Fibroblast of lung (primary cell): ENCODE results near the gene RPRD1A. TPM values are rescaled to one million over a fixed set of nuclear protein-coding genes. Genes with fewer than 3 reads are reported as not detected.

ENCODE experiments used
- DNase-seq, 2 donors: peaks; one replicate each; pipeline versions ENCODE4 v3.0.0 to v3.0.0-alpha.2; 2010; ENCODE audit warnings: low read depth in 2 of 2
- H2AFZ ChIP-seq: 2 replicates; pipeline ENCODE4 v1.5.1; 2012; ENCODE audit warnings: low read length, control low read depth, inconsistent platforms
- H3K27ac ChIP-seq: 2 replicates; pipeline ENCODE4 v1.5.1; 2011; ENCODE audit warnings: low read length, control low read depth; ENCODE audit not compliant: insufficient read depth
- H3K27me3 ChIP-seq: 2 replicates; pipeline ENCODE4 v1.5.1; 2011; ENCODE audit warnings: mild to moderate bottlenecking, low read length; ENCODE audit not compliant: control insufficient read depth, insufficient read depth
- H3K36me3 ChIP-seq: 2 replicates; pipeline ENCODE4 v1.5.1; 2011; ENCODE audit warnings: low read length; ENCODE audit not compliant: control insufficient read depth, insufficient read depth
- H3K4me1 ChIP-seq: 2 replicates; pipeline ENCODE4 v1.5.1; 2011; ENCODE audit warnings: low read length; ENCODE audit not compliant: control insufficient read depth, insufficient read depth; ENCODE audit errors: extremely low read depth
- H3K4me2 ChIP-seq: 2 replicates; pipeline ENCODE4 v1.5.1; 2011; ENCODE audit warnings: low read length, control low read depth; ENCODE audit not compliant: insufficient read depth; ENCODE audit errors: extremely low read depth
- H3K4me3 ChIP-seq, 4 experiments: fragments of 200-600 bp in 1 of 4; sonication (generic) in 1 of 4; replicated peaks in 1 of 4; 2 replicates each; pipeline ENCODE4 v1.5.1; 2011 to 2016; ENCODE audit warnings: low read length in 4 of 4, low read depth in 3 of 4, mild to moderate bottlenecking in 3 of 4, control low read depth in 2 of 4, inconsistent platforms in 1 of 4, mixed read lengths in 1 of 4; ENCODE audit not compliant: insufficient read depth in 1 of 4; ENCODE audit errors: control extremely low read depth in 1 of 4
- H3K79me2 ChIP-seq: 2 replicates; pipeline ENCODE4 v1.5.1; 2012; ENCODE audit warnings: mild to moderate bottlenecking, low read length, inconsistent platforms; ENCODE audit not compliant: control insufficient read depth, insufficient read depth
- H3K9ac ChIP-seq: 2 replicates; pipeline ENCODE4 v1.5.1; 2011; ENCODE audit warnings: mild to moderate bottlenecking, low read length, control low read depth; ENCODE audit not compliant: insufficient read depth
- H3K9me3 ChIP-seq: 2 replicates; pipeline ENCODE4 v1.5.1; 2012; ENCODE audit warnings: low read depth, low read length; ENCODE audit not compliant: control insufficient read depth, insufficient read depth
- H4K20me1 ChIP-seq: 2 replicates; pipeline ENCODE4 v1.5.1; 2011; ENCODE audit warnings: low read length; ENCODE audit not compliant: control insufficient read depth, insufficient read depth; ENCODE audit errors: extremely low read depth
- EZH2 ChIP-seq: IDR thresholded peaks from 2 replicates; pipeline ENCODE4 v1.5.1; 2012; ENCODE audit warnings: low read length, control low read depth, mild to moderate bottlenecking; ENCODE audit errors: missing control alignments
- polyA plus RNA-seq, 2 donors: library from polyadenylated mRNA; depleted of rRNA in 1 of 2; stranded (reverse) in 1 of 2; unstranded in 1 of 2; fragments of >200 nt; gene quantifications; 2 replicates each; pipeline ENCODE4 v1.2.1, GENCODE V29; 2011 to 2012; ENCODE audit warnings: missing spikeins in 1 of 2
- total RNA-seq: library from RNA; depleted of rRNA; stranded (reverse); fragments of >200 nt; gene quantifications from 2 replicates; pipeline ENCODE4 v1.2.1, GENCODE V29; 2014
- TF ChIP-seq, protein P1 (sequence below), 2 donors: IDR thresholded peaks in 1 of 2; conservative IDR thresholded peaks in 1 of 2; 1 replicate in 1 of 2; 2 replicates in 1 of 2; pipeline ENCODE4 v1.5.1; 2011 to 2012; ENCODE audit warnings: low read length in 2 of 2, control low read depth in 1 of 2, inconsistent platforms in 1 of 2, low read depth in 1 of 2, mild to moderate bottlenecking in 1 of 2

RPRD1A gene
- total and polyA plus RNA-seq, 2 donors (not counting 1 experiment from before 2014, with no cell fraction given): 36.4 to 46.2 TPM

DNA sequence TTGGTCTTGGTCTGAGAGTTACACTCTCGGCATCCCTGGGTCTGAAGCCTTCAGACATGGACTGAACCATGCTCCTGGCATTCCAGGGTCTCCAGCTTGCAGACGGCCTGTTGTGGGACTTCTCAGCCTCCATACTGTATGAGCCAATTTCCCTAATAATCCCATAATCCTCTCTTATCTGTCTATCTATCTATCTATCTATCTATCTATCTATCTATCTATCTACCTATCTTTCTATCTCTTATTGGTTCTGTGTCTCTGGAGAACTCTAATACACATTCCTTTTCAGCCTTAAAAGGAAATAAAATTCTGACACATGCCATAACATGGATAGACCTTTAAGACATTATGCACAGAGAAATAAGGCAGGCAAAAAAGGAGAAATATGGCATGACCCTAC, 37.4 kb upstream of the RPRD1A start:
- DNase-seq: no peak
- Histone ChIP-seq H3K9ac (no peak overlapping the region), H2AFZ (no peak overlapping the region), H3K4me3 (no peak overlapping the region), H3K4me2 (no peak overlapping the region), H3K9me3 (no peaks in the 10 kb centered on the region), H4K20me1 (no peaks in the 10 kb centered on the region), H3K79me2 (no peaks in the 10 kb centered on the region), H3K36me3 (no peaks in the 10 kb centered on the region), H3K4me1 (no peaks in the 10 kb centered on the region), H3K27me3 (no peaks in the 10 kb centered on the region), H3K27ac (no peak overlapping the region)
- TF ChIP-seq, protein P1, sequence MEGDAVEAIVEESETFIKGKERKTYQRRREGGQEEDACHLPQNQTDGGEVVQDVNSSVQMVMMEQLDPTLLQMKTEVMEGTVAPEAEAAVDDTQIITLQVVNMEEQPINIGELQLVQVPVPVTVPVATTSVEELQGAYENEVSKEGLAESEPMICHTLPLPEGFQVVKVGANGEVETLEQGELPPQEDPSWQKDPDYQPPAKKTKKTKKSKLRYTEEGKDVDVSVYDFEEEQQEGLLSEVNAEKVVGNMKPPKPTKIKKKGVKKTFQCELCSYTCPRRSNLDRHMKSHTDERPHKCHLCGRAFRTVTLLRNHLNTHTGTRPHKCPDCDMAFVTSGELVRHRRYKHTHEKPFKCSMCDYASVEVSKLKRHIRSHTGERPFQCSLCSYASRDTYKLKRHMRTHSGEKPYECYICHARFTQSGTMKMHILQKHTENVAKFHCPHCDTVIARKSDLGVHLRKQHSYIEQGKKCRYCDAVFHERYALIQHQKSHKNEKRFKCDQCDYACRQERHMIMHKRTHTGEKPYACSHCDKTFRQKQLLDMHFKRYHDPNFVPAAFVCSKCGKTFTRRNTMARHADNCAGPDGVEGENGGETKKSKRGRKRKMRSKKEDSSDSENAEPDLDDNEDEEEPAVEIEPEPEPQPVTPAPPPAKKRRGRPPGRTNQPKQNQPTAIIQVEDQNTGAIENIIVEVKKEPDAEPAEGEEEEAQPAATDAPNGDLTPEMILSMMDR (conservative IDR thresholded peaks at IDR 0.05 in 1 of 2, IDR thresholded peaks at IDR 0.05 in 1 of 2; ENCODE audit: low read depth in 1 of 2, low read length in 2 of 2): no peak
- no peak for TF ChIP-seq EZH2

DNA sequence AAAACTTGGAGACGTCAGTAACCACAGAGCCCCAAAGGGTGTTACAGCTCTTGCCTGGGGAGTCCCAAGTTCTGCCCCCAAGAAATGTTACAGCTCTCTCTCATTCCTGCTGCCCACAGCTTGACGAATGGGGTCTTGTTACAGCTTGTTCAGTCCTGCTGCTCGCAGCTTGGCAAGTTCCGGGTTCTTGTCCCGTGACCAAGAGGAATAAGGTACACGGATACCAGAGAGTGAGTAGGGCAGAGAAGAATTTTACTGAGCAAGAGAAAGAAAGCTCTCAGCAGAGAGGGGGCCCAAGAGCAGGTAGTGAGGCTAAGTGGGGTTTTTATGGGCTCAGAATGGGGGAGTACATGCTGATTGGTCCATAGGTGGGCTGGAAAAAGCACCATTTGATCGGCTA, 34.6 kb upstream of the RPRD1A start:
- Histone ChIP-seq H3K79me2 (no peaks in the 10 kb centered on the region), H3K9me3 (no peaks in the 10 kb centered on the region), H3K9ac (no peak overlapping the region), H3K27me3 (no peaks in the 10 kb centered on the region), H3K4me1 (no peaks in the 10 kb centered on the region), H3K27ac (no peak overlapping the region), H2AFZ (no peak overlapping the region), H3K4me3 (no peak overlapping the region), H3K4me2 (no peak overlapping the region), H3K36me3 (no peaks in the 10 kb centered on the region), H4K20me1 (no peaks in the 10 kb centered on the region)
- TF ChIP-seq EZH2: no peak
- TF ChIP-seq, protein P1 (conservative IDR thresholded peaks at IDR 0.05 in 1 of 2, IDR thresholded peaks at IDR 0.05 in 1 of 2; ENCODE audit: low read depth in 1 of 2, low read length in 2 of 2): no peak
- DNase-seq: no peak

DNA sequence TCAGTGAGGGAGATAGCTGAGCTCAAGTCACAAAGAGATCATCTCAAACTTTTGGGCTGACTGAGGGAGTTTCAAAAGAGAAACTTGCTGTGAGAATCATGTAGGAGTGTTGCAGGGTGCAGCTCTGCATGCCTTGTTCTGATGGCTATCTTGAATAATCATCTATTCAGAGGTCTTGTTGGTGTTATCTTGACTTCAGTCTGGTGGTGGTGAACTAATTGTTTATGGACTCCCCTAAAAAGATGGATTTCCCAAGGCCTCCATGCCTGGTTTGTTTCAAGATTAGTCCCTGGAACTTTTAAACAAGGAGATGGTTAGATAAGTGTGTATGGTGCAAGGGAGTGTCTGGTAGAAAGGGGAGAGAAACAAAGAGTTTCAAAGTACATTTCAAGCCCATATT, 32.0 kb upstream of the RPRD1A start:
- H3K27me3 ChIP-seq: no peaks in the 10 kb centered on the region
- no peak overlapping the region for H3K9ac ChIP-seq
- no peaks in the 10 kb centered on the region for H3K4me1 ChIP-seq
- TF ChIP-seq, protein P1 (conservative IDR thresholded peaks at IDR 0.05 in 1 of 2, IDR thresholded peaks at IDR 0.05 in 1 of 2; ENCODE audit: low read depth in 1 of 2, low read length in 2 of 2): no peak
- H3K79me2 ChIP-seq: no peaks in the 10 kb centered on the region
- no peak overlapping the region for H2AFZ ChIP-seq
- DNase-seq: no peak
- no peak overlapping the region for H3K4me2 ChIP-seq
- H3K4me3 ChIP-seq: no peak overlapping the region
- no peak overlapping the region for H3K27ac ChIP-seq
- H3K9me3 ChIP-seq: no peaks in the 10 kb centered on the region
- no peaks in the 10 kb centered on the region for H3K36me3 ChIP-seq
- H4K20me1 ChIP-seq: no peaks in the 10 kb centered on the region
